Stimulated activated CD4-positive, alpha-beta T cell treated with anti-CD3 and anti-CD28 coated beads, Interleukin-4, amount 100 ng/mL, for 1 hour (primary cell): ENCODE results near the gene EDEM2.
"Not testable (repeated sequence)": the region's sequence is repeated elsewhere in the genome, so short reads cannot be mapped to it uniquely, and the experiment has no call there.

Experiments
- DNase-seq: peaks from one replicate; pipeline ENCODE4 v3.0.0-alpha.2; 2020

EDEM2 gene, protein sequence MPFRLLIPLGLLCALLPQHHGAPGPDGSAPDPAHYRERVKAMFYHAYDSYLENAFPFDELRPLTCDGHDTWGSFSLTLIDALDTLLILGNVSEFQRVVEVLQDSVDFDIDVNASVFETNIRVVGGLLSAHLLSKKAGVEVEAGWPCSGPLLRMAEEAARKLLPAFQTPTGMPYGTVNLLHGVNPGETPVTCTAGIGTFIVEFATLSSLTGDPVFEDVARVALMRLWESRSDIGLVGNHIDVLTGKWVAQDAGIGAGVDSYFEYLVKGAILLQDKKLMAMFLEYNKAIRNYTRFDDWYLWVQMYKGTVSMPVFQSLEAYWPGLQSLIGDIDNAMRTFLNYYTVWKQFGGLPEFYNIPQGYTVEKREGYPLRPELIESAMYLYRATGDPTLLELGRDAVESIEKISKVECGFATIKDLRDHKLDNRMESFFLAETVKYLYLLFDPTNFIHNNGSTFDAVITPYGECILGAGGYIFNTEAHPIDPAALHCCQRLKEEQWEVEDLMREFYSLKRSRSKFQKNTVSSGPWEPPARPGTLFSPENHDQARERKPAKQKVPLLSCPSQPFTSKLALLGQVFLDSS

DNA sequence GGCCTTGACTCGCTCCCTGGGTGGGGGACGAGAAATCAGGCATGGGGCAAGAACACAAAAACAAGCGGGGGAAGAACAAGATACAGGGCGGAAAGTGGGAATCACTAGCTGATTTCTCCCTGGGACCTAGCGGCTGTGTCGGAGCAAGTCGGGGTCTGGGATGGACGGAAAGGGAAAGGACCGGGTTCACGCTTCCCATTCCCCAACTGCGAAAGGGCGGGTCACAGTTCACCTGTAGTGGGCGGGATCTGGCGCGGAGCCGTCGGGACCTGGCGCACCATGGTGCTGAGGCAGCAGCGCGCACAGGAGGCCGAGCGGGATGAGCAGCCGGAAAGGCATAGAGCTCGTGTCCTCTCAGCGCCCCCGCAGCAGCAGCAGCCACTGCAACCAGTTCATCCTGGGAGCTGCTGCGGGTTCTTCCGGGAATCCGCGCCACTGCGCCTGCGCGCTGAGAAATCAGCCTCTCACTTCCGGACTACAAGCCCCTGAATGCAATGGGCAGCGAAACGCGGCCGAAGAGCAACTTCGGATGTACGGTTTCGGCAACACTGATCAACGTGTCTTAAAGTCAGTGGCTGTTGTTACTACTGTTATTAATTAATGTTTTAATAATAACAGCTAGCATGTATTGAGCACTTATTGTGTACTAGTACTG is at the start of gene EDEM2:
TSS of gene EDEM2 (minus strand) at position 417 of the 655 bp plus-strand sequence. CDS start at position 339, 78 bp downstream.
- DNase-seq: peak; percentile 91

DNA sequence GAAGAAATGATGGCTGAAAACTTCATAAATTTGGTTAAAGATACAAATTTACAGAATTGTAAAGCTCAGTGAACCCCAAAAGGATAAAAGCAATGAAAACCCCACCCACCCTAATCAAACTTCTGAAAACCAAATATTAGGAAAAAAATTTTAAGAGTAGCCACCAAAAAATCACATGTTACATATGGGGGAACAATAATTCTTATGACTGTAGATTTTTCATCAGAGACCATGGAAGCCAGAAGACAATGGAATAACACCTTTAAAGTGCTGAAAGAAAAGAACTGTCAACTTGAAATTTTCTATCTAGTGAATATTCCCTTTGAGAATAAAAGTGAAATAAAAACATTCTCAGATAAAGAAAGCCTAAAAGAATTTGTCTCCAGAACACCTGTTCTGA is 49.2 kb upstream of the EDEM2 start:
- no peak for DNase-seq

DNA sequence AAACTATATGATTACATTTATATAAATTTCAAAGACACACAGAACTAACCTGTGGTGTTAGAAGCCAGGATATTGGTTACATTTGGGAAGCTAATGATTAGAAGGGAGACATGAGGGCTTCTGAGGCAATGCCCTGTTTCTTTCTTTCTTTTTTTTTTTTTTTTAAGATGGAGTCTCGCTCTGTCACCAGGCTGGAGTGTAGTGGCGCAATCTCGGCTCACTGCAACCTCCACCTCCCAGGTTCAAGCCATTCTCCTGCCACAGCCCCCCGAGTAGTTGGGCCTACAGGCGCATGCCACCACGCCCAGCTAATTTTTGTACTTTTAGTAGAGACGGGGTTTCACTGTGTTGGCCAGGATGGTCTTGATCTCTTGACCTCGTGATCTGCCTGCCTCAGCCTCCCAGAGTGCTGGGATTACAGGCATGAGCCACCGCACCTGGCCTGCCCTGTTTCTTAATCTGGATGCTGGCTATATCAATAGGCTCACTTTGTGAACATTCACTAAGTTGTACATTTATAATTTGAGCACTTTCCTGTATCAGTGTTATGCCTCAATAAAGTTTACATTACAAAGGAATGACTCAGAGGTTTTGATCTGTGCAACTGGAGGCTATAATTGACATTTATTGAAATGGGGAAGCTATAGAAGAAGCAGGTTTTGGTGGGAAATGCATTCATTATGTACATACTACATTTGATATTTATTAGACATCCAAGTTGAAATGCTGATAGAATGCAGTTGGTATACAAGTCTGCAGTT is 46.1 kb upstream of the EDEM2 start:
- DNase-seq: not testable (repeated sequence)

DNA sequence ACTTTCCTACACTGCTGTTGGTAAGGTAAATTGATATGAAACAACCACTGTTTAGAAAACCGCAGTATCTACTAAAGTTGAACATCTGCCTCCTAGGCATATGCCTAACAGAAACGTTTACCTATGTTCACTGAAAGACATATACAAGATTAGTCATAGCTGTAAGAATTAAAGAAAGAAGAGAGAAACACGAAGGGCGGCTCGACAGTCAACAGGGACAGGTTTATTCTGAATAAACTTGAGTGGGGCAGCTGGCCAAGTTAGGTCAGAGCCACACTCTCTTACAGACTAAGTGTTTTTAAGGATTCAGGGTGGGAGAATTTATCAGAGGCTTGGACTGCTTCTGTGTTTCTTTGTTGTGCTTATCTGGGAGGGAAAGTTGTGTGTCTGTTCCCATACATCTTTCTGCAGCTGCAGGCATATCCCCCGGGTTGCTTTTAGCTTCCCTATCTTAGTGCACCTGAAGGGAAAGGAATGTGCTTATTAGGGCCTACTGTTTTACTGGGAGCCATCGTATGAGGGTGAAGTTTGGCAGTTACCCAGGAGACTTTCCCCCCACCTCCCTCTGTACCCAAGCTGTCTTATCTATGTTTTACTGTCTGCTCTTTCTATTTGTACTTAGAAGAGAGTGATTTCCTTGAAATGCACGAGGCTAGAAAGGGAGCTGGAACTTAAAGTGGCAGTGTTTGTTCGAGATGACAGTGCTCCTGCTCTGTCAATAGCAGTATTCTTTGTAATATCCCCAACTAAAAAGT is 45.2 kb upstream of the EDEM2 start:
- no peak for DNase-seq

- DNase-seq: no peak
Observed at GRCh38 chr20:35191419-35192117, 44.4 kb upstream of the EDEM2 start.

DNA sequence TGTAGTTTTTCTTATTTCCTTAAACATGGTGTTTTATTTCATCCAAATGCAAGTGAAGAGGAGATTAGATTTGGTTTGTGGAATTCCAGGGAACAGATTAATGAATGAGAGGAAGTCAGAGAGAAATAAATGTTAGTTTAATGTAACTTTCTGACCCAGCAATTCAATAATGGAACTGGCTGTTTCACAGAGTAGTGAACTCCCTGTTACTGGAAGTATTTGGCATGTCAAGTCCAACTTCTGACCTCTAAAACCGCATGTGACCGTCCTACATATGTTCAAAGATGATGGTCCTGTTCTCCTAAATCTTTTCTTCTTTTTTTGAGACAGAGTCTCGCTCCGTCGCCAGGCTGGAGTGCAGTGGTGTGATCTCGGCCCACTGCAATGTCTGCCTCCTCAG is 43.4 kb upstream of the EDEM2 start:
- no peak for DNase-seq

DNA sequence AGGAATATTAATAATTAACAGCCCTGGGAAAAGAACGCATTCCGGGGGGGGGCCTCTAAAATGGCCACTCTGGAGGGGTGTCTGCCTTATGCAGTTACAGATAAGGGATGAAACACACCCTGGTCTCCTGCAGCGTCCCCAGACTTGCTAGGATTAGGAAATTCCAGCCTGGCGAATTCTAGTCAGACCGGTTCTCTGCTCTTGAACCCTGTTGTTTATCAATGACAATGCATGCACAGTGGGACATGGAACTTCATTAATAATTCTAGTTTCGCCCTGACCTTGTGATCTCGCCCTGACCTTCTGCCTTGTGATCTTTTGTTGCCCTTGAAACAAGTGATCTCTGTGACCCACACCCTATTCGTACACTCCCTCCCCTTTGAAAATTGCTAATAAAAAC is 42.1 kb upstream of the EDEM2 start:
- not testable (repeated sequence) for DNase-seq

- no peak for DNase-seq
Observed at GRCh38 chr20:35187584-35188190, 40.6 kb upstream of the EDEM2 start.

DNA sequence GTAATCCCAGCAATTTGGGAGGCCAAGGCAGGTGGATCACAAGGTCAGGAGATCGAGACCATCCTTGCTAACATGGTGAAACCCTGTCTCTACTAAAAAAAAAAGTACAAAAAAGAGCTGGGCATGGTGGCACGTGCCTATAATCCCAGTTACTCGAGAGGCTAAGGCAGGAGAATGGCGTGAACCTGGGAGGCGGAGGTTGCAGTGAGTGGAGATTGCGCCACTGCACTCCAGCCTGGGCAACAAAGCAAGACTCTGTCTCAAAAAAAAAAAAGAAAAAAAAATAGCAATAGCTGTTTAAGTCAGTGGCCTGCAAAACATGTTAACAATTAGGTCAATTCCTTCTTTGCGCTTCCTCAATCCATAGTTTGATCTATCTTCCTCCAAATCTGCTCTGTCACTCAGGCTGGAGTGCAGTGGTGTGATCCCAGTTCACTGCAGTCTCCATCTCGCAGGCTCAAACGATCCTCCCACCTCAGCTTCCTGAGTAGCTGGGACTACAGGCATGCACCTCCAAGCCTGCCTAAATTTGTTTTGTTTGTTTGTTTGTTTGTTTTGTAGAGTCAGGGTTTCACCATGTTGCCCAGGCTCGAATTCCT is 39.7 kb upstream of the EDEM2 start:
- DNase-seq: not testable (repeated sequence)

GRCh38 chr20:35181731-35182130 is 34.6 kb upstream of the EDEM2 start:
- DNase-seq: no peak

GRCh38 chr20:35180266-35180665 is 33.1 kb upstream of the EDEM2 start:
- no peak for DNase-seq

DNA sequence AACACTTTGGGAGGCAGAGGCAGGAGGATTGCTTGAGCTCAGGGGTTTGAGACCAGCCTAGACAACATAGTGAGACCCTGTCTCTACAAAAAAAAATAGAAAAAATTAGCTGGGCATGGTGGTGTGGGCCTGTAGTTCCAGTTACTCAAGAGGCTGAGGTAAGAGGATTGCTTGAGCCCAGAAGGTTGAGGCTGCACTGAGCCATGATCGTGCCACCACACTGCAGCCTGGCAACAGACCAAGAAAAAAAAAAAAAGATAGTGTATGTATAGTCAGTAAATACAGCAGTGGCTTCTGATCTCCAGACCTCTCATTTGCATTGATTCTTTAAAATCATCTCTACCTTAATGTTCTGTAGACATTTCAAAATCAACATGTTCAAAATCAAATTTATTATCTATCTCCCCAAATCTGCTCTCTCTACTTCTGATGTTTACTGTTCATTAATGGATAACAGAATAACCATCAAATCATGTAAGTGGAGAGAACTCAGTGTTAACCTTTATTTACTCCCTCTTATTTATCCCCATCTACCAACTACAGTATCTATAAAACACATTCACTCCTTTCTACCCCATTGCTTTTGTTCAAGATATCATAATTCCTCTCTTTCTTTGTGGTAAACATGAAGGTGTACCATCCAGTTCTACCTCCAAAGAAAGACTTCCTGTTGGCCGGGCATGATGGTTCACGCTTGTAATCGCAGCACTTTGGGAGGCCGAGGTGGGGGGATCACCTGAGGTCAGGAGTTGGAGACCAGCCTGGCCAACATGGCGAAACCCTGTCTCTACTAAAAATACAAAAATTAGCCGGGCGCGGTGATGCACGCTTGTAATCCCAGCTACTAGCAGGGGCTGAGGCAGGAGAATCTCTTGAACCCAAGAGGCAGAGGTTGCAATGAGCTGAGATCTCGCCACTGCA is 32.4 kb upstream of the EDEM2 start:
- DNase-seq: no peak

DNA sequence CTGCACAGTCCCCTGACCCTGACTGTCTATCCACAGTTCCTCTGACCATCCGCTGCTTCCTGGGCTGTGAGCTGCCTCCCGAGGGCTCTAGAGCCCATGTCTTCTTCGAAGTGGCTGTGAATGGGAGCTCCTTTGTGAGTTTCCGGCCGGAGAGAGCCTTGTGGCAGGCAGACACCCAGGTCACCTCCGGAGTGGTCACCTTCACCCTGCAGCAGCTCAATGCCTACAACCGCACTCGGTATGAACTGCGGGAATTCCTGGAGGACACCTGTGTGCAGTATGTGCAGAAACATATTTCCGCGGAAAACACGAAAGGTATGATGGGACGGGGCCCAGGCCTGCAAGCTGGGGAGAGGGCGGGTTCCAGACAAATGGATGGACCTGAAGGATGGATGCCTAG is 29.0 kb upstream of the EDEM2 start:
- no peak for DNase-seq

- DNase-seq: no peak
Observed at GRCh38 chr20:35174458-35175216, 27.5 kb upstream of the EDEM2 start.

DNA sequence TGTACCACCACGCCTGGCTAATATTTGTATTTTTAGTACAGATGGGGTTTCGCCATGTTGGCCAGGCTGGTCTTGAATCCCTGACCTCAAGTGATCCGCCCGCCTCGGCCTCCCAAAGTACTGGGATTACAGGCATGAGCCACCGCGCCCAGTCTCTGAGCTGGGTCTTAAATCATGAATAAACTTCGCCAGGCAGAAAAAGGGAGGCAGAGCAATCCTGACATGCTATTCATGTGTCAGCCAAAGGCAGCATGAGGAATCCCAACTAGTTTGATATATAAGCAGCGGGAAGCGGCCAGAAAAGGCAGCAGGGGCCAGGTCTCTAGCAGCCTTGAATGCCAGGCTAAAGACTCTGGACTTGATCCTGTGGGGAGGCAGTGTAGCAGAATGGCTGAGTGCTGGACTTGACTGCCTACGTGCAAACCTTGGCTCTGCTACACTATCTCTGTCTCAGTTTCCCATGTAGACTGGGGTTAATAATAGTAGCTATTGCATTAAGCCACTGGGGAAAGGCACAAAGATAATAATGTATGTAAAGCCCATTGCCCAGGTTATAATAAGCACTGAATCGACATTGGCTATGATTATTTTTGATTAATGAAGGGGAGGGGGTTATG is 26.5 kb upstream of the EDEM2 start:
- DNase-seq: no peak

DNA sequence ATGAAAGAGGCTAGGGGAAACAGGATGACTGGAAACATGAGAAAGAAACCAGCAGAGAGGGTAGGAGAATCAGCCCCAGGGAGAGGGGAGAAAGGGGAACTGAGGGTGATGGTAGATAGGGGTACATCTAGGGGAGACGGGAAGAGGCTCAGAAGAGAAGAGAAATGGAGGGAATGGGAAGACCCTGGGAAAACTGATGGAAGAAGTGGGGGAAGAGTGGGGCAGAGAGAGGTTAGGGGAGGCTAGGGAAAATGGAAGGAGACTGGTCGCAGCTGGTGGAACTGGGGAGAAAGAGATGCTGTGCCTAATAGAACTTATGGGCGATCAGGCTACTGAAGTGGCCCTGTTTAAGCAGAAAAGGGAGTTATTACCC is 25.3 kb upstream of the EDEM2 start:
- no peak for DNase-seq

GRCh38 chr20:35171753-35172433 is 24.8 kb upstream of the EDEM2 start, which contains the start of gene PROCR:
Gene PROCR, plus strand, starts transcription at chr20:35172072. Its CDS starts 83 bp downstream, at chr20:35172155.
- DNase-seq: no peak

DNA sequence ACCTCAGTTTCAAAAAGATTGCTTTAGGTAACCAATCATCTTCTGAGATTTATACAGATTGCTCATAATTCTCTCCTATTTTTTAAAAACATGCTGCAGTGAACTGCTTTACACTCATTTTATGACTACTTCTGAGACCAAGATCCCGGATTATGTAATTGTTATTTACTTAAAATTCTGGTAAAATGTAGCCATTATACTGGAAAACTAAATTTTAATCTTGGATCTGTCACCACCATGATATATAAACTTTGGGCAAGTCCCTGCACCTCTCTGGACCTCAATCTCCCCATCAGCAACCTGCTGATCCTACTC is 24.3 kb upstream of the EDEM2 start:
- DNase-seq: no peak
